Endothelial cell of umbilical vein (primary cell): ENCODE measurements around the gene ACP2. TPM values are rescaled to one million over a fixed set of nuclear protein-coding genes. Genes with fewer than 3 reads are reported as not detected.

Experiments
- BruUV-seq: library from RNA; stranded (reverse); fragments of 400-500 nt; replicated peaks from 2 replicates; lab custom pipeline; 2021; lab: Mats Ljungman, UMichigan
- CTCF ChIA-PET: fragments of 300-600, 350-600 bp; sonication (Branson Sonifier 250); formaldehyde crosslinking; loops from one replicate; lab custom pipeline; 2021; ENCODE audit warnings: antibody characterized with exemption, inconsistent platforms; lab: Charles Lee
- POLR2A ChIA-PET: fragments of 300-600, 350-600 bp; sonication (Branson Sonifier 250); formaldehyde crosslinking; loops from one replicate; lab custom pipeline; 2021; ENCODE audit warnings: antibody characterized with exemption, inconsistent platforms; lab: Charles Lee
- DNase-seq: peaks from one replicate; pipeline ENCODE4 v3.0.0-alpha.2; 2011; ENCODE audit warnings: low read depth, low spot score
- FAIRE-seq: peaks from 2 replicates; lab custom pipeline; 2011; peaks lifted over from hg19 to GRCh38; lab: Jason Lieb, UNC
- H2AFZ ChIP-seq: 2 replicates; pipeline ENCODE4 v1.6.0; 2012; ENCODE audit warnings: low read depth, low read length, control low read depth, inconsistent platforms
- H3K27ac ChIP-seq: 2 replicates; pipeline ENCODE4 v1.5.1; 2011; ENCODE audit warnings: low read depth, mild to moderate bottlenecking, control low read depth, low read length, moderate library complexity; ENCODE audit not compliant: insufficient read depth
- H3K27me3 ChIP-seq, 2 experiments: 2 replicates each; pipeline versions ENCODE4 v1.6.0 to v1.6.1; 2011; ENCODE audit warnings: low read length in 2 of 2, mixed read lengths in 1 of 2; ENCODE audit not compliant: control insufficient read depth in 2 of 2, insufficient read depth in 2 of 2
- H3K36me3 ChIP-seq, 2 experiments: 2 replicates in 1 of 2; 3 replicates in 1 of 2; pipeline ENCODE4 v1.5.1; 2011; ENCODE audit warnings: low read length in 2 of 2, mild to moderate bottlenecking in 1 of 2, moderate library complexity in 1 of 2; ENCODE audit not compliant: control insufficient read depth in 2 of 2, insufficient read depth in 2 of 2; ENCODE audit errors: extremely low read depth in 1 of 2
- H3K4me1 ChIP-seq: 3 replicates; pipeline ENCODE4 v1.5.1; 2011; ENCODE audit warnings: mild to moderate bottlenecking, low read length; ENCODE audit not compliant: control insufficient read depth, insufficient read depth; ENCODE audit errors: extremely low read depth
- H3K4me2 ChIP-seq: 2 replicates; pipeline ENCODE4 v1.6.1; 2011; ENCODE audit warnings: low read length, control low read depth, mixed read lengths; ENCODE audit not compliant: insufficient read depth
- H3K4me3 ChIP-seq, 3 experiments: fragments of 200-600 bp in 1 of 3; sonication (generic), shearing (Covaris generic) in 1 of 3; replicated peaks in 1 of 3; 2 replicates each; pipeline ENCODE4 v1.5.1; 2011 to 2016; ENCODE audit warnings: control low read depth in 3 of 3, low read length in 3 of 3, mild to moderate bottlenecking in 2 of 3, inconsistent platforms in 1 of 3, low read depth in 1 of 3, moderate library complexity in 1 of 3; ENCODE audit not compliant: insufficient read depth in 1 of 3
- H3K79me2 ChIP-seq: 2 replicates; pipeline ENCODE4 v1.6.0; 2012; ENCODE audit warnings: low read length, inconsistent platforms; ENCODE audit not compliant: control insufficient read depth, insufficient read depth
- H3K9ac ChIP-seq: replicated peaks from 2 replicates; pipeline ENCODE3; 2011; ENCODE audit warnings: low read length, control low read depth; ENCODE audit not compliant: insufficient read depth; ENCODE audit errors: extremely low read depth
- H3K9me1 ChIP-seq: replicated peaks from 3 replicates; pipeline ENCODE4 v1.6.0; 2011; ENCODE audit warnings: mild to moderate bottlenecking, low read length; ENCODE audit not compliant: control insufficient read depth, insufficient read depth; ENCODE audit errors: extremely low read depth
- H3K9me3 ChIP-seq: replicated peaks from 2 replicates; pipeline ENCODE4 v1.5.1; 2012; ENCODE audit warnings: low read length, inconsistent platforms; ENCODE audit not compliant: control insufficient read depth, insufficient read depth
- H4K20me1 ChIP-seq: replicated peaks from 2 replicates; pipeline ENCODE3; 2011; ENCODE audit warnings: mild to moderate bottlenecking, low read length; ENCODE audit not compliant: control insufficient read depth, insufficient read depth; ENCODE audit errors: extremely low read depth
- CTCF ChIP-seq, 2 donors: IDR thresholded peaks; 1 replicate in 1 of 2; 2 replicates in 1 of 2; pipeline ENCODE4 v1.5.1; 2011; ENCODE audit warnings: low read length in 2 of 2, mild to moderate bottlenecking in 2 of 2, moderate library complexity in 2 of 2, control low read depth in 1 of 2, inconsistent platforms in 1 of 2, low read depth in 1 of 2; ENCODE audit not compliant: insufficient read depth in 1 of 2; ENCODE audit errors: extremely low read depth in 1 of 2
- EZH2 ChIP-seq: IDR thresholded peaks from 2 replicates; pipeline ENCODE4 v1.6.1; 2012; ENCODE audit warnings: borderline replicate concordance, low read depth, mild to moderate bottlenecking, moderate library complexity, low read length, inconsistent platforms; ENCODE audit not compliant: severe bottlenecking
- FOS ChIP-seq: IDR thresholded peaks from 2 replicates; pipeline ENCODE4 v1.6.1; 2011; ENCODE audit warnings: mild to moderate bottlenecking, low read length, moderate library complexity, borderline replicate concordance; ENCODE audit not compliant: insufficient read depth
- GATA2 ChIP-seq: IDR thresholded peaks from 2 replicates; pipeline ENCODE4 v1.7.0; 2011; ENCODE audit warnings: low read depth, mild to moderate bottlenecking, moderate library complexity, mixed read lengths, low read length; ENCODE audit not compliant: insufficient read length, insufficient read depth
- JUN ChIP-seq: IDR thresholded peaks from 2 replicates; pipeline ENCODE4 v1.6.1; 2011; ENCODE audit warnings: borderline replicate concordance, low read depth; ENCODE audit not compliant: insufficient read length, insufficient read depth
- MAX ChIP-seq: IDR thresholded peaks from 2 replicates; pipeline ENCODE4 v1.6.1; 2011; ENCODE audit not compliant: insufficient read depth, insufficient read length
- MYC ChIP-seq: IDR thresholded peaks from one replicate; pipeline ENCODE4 v1.6.1; 2011; ENCODE audit warnings: mild to moderate bottlenecking, low read depth, low read length
- POLR2A ChIP-seq: IDR thresholded peaks from 2 replicates; pipeline ENCODE4 v1.6.1; 2012; ENCODE audit warnings: low read depth, mild to moderate bottlenecking, control low read depth, low read length
- POLR2AphosphoS5 ChIP-seq: IDR thresholded peaks from 2 replicates; pipeline ENCODE4 v1.6.1; 2012; ENCODE audit warnings: low read depth, mild to moderate bottlenecking, control low read depth, low read length, moderate library complexity; ENCODE audit not compliant: insufficient read depth
- dilution Hi-C: fragments of 300-500 bp; cut with MboI; formaldehyde crosslinking; loops from one replicate; pipeline ENCODE4 v1.15.0; 2019; ENCODE audit warnings: low sequenced_read_pairs; ENCODE audit not compliant: extremely low pct_ligation_motif_present
- intact Hi-C: fragments of 100-400 bp; cut with micrococcal nuclease; formaldehyde crosslinking; loops from one replicate; pipeline ENCODE4 v1.10.0; 2022
- polyA plus RNA-seq, 4 experiments: library from polyadenylated mRNA; depleted of rRNA in 3 of 4; stranded (reverse) in 3 of 4; unstranded in 1 of 4; fragments of >200 nt; gene quantifications; 2 replicates each; pipeline versions ENCODE4 v1.2.1 to v1.2.3, GENCODE V29; 2011 to 2012; ENCODE audit warnings: missing spikeins in 1 of 4
- total RNA-seq: library from RNA; stranded (reverse); gene quantifications from 2 replicates; pipeline ENCODE4 v1.2.3, GENCODE V29; 2021

Gene ACP2
- total and polyA plus RNA-seq, 2 donors (not counting 3 experiments of a cell fraction or from before 2014, with no cell fraction given): 35.6 to 49.2 TPM

GRCh38 chr11:47233051-47233450, 15.6 kb downstream of the ACP2 start:
- Histone ChIP-seq H2AFZ (no peak overlapping the region), H3K27ac (no peak overlapping the region), H3K9me1 (no peaks in the 10 kb centered on the region), H3K9me3 (no peaks in the 10 kb centered on the region), H3K36me3 (peaks cover 9 to 17% of the 10 kb centered on the region in 2 experiments), H4K20me1 (no peaks in the 10 kb centered on the region), H3K4me3 (no peak overlapping the region), H3K9ac (no peak overlapping the region), H3K4me1 (peaks cover 15% of the 10 kb centered on the region), H3K79me2 (no peaks in the 10 kb centered on the region), H3K27me3 (no peaks in the 10 kb centered on the region), H3K4me2 (no peak overlapping the region)
- no peak for TF ChIP-seq CTCF (IDR thresholded peaks at IDR 0.05; ENCODE audit: extremely low read depth in 1 of 2, insufficient read depth in 1 of 2, low read depth in 1 of 2, low read length in 2 of 2)
- TF ChIP-seq POLR2A: no peak
- no peak for TF ChIP-seq POLR2AphosphoS5
- TF ChIP-seq JUN: no peak
- TF ChIP-seq EZH2: no peak
- no peak for TF ChIP-seq FOS
- no peak for TF ChIP-seq MAX
- TF ChIP-seq MYC: no peak
- no peak for TF ChIP-seq GATA2
- no TSS peak for BruUV-seq
- intact Hi-C loops (no loop called here), dilution Hi-C loops (no loop called here)
- DNase-seq (no peak), FAIRE-seq (no peak)
- POLR2A ChIA-PET: no interaction called here
- CTCF ChIA-PET: interaction anchor here (0.7 to 5.8 kb wide), 9 partner anchors 9 to 141 kb away, joined by 3 to 63 read pairs (median 6); partner anchors contain the start of genes ACP2, DDB2 and NR1H3
